A375 (cell line): ENCODE results near the gene GJB4. TPM values are rescaled to one million over a fixed set of nuclear protein-coding genes. Genes with fewer than 3 reads are reported as not detected.

ENCODE experiments used
- total RNA-seq: library from RNA; depleted of rRNA; stranded (reverse); fragments of >200 nt; shearing (Covaris generic); gene quantifications from 2 replicates; pipeline ENCODE4 v1.2.3, GENCODE V29; 2014; rRNA removed

GJB4 gene
- 0.05 and 0.53 TPM in 2 replicates for total RNA-seq

DNA sequence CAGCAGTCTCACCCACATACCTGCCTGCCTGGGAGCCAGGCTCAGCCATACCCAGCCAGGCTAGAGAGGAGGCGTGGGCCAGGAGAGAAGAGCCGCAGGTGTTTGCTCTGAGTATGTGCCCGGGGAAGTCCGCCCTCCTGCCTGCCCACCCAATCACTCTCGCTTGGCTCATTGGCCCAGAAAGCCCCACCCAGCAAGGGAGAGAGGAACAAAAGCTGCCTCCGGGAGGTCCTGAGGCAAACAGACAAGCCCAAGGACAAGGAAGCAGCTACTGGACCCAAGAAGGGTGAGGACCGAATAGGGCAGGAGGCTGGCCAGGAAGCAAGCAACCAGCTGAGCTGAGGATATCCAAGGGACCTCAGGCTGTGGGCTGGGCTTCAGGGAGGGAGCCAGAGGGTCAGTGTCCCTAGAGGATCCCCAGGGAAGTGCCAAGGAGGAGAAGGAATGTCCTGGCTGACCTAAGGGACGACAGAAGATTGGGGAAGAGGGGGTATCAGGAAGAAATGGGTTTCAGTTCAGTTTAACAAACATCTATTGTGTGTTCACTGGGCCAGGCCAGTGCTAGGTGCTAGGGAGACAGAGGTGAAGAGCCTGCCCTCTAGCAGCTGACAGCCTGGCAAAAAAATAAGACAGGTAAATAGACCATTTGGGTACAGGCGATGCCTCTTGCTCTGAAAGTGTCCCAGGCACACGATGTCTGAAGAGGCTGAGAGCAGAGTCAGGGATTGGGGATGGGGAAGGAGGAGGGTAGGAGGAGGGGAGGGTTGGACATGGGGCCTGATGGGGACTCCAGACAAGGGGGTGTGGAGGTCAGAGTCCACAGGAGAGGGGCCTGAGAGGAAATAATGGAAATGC, at the start of gene GJB4:
TSS of gene GJB4 (plus strand) at position 238 of the 855 bp plus-strand sequence. CDS start 1,515 bp downstream, outside the sequence.

DNA sequence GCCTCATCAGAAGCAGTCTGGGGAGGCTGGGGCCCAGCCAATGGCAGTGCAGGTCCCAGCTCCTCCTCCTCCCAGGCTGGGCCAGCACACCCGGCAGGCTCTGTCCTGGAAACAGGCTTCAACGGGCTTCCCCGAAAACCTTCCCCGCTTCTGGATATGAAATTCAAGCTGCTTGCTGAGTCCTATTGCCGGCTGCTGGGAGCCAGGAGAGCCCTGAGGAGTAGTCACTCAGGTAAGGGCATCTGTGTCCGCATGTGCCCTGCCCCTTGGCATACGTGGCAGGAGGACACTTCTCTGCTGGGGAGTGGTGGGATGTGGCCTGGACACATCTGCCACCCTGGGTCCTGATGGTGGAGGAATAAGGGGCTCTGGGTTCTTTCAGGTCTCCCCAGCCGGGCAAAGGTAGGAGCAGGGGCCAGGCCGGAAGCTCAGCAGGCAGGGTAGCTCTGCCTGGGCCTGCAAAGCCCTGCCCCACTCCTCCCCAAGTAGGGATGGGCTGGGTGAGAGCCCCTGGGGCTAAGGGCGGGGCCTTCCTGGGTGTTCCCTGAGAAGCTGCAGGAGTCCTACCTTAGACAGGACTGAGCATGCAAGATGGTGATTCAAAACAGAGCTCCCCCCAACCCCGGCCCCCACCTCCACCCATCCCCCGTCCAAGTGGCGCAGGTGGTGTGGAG, 4.4 kb upstream of the GJB4 start, which contains the start of gene GJB5:
TSS of gene GJB5 (plus strand) at position 84 of the 674 bp plus-strand sequence. CDS start 2,284 bp downstream, outside the sequence.

DNA sequence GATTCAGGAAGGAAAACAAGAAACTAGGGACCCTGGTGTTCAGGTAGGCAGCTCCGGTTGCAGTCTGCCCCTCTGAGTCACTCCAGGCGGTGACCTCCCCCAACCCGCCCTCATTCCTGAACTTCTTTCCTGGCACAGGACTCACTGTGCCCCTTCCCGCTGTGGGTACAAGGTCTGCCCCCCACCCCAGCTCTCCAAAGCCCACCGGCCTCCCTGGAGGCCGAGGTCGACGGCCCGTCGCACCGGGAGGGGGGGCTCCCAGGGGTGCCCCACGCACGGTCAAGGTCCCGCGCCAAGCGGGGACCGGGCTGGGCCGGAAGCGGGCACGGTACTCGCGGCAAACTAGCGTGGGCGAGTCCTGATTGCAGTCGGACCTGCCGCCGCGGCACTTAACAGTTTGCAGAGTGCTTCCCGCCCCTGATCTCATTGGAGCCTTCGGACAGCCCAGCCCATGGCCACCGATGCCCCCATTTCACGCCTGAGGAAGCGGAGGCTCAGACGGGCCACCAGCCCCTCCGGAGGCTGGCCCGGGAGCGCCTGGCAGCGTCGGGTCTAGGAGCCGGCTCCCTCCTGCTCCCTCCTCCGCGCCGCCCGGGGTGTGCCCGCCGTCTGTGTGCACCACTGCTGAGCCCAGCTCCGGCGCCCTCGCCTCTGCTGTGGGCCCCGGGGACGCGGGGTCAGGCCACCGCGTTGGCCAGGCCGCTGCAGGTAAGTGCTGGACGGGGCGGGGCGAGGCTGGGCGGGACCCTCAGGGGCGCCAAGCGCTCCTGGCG, 21.7 kb downstream of the GJB4 start, which contains the start of gene GJB3:
TSS of gene GJB3 (plus strand) at position 144 of the 773 bp plus-strand sequence. CDS start 3,549 bp downstream, outside the sequence.

DNA sequence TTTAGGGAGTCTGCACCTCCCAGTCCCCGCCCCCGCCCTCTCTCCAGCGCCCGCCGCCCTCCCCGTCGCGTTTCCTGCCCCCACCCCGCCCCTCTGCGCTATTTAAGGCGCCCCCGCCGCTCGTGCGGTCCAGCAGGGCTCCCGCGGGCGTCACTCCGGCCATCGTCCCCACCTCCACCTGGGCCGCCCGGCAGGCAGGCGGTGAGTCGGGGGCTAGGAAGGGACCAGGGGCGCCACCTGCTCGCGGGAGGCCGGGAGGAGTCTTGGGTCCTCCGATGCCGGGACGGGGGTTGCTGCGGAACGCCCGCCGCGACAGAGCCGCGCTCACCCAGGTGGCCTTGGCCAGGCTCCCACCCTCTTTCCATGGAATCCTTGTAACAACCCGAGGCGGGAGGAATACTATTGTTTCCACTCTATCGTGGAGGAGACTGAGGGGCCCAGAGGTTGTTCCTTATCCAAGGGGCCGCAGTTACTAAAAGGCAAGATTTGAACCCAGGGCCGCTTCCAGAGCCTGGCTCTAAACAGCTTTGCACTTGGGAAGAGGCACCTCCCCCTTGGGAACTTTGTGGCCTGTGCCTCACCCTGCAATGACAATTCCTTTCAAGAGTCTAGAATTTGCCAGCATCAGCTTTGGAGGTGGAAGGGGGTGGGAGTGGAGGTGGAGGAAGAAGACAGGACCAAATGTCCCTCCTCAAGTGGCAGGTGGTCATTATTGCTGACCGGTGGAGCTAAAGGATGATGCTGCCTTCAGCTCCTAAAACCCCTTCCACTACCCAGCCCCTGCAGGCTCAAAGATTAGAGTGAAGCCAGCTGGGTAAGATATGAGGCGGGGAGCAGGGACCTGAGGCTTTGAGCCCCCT, 33.6 kb downstream of the GJB4 start, which contains the start of gene GJA4:
TSS of gene GJA4 (plus strand) at position 132 of the 860 bp plus-strand sequence. CDS start 1,215 bp downstream, outside the sequence.

Other genes starting within 250 kb of the GJB4 start
- gene GJB5, start 4.7 kb upstream of the GJB4 start, total RNA-seq, result not detected in 2 replicates
- 11.8 and 13.5 TPM in 2 replicates for gene GJB3, start 21.5 kb downstream of the GJB4 start, total RNA-seq
- gene GJA4, start 33.3 kb downstream of the GJB4 start, total RNA-seq, result not detected in 2 replicates
- 39.0 TPM in 2 replicates for gene SMIM12, start 100.0 kb downstream of the GJB4 start, total RNA-seq
- gene DLGAP3, start 169.9 kb downstream of the GJB4 start, total RNA-seq, result 0.04 and 0.16 TPM in 2 replicates
- gene TMEM35B, start 225.6 kb downstream of the GJB4 start, total RNA-seq, result 9.9 and 10.9 TPM in 2 replicates